Esophagus squamous epithelium (tissue), 4 donors: ENCODE results near the gene PKD1.
"Not testable (repeated sequence)": the region's sequence is repeated elsewhere in the genome, so short reads cannot be mapped to it uniquely, and the experiment has no call there.

Experiments used
- POLR2A ChIP-seq, 4 donors: fragments of 450-650 bp; IDR thresholded peaks; one replicate each; pipeline ENCODE4 v1.6.1; 2017; ENCODE audit warnings: antibody characterized with exemption in 4 of 4, mild to moderate bottlenecking in 4 of 4, moderate library complexity in 3 of 4
- TF ChIP-seq, protein P1 (sequence below), 6 experiments: fragments of 450-650 bp in 4 of 6; fragments of 200-600 bp in 2 of 6; sonication (generic) in 2 of 6; IDR thresholded peaks; one replicate each; pipeline ENCODE4 v1.5.1; 2016 to 2019; ENCODE audit warnings: antibody characterized with exemption in 6 of 6, mild to moderate bottlenecking in 4 of 6, moderate library complexity in 4 of 6

DNA sequence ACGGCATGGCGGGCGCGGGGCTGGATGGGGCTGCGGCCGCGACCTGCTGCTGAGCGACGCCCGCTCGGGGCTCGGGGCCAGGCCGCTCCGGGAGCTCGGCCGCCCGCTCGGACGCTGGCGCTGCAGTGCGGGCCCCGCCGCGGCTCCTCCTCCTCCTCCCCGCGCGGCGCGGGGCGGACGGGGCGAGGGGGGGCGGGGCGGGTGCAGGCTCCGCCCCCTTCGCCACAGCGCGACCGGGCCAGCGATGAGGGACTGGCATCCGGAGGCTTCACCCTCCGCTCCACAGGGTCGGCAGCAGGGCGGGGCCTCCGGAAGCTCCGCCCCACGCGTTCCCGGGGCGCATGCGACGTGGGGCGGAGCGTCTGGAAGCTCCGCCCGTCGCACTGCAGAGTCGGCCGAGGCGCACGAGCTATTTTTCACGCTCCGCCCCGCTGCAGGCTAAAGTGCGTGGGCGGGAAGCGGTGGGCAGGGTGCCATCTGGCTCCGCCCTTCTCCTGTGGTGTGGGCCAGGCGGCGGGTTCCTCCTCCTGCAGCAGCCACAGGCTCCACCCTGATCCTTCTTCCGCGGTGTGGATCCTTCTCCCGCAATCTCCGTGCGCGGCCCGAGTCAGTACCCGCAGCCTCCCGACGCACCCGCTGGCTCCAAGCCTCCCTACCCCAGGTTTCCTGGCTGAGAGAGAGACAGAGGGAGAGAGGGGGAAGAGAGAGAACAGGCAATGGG lies at the start of gene PKD1:
- TF ChIP-seq, protein P1, sequence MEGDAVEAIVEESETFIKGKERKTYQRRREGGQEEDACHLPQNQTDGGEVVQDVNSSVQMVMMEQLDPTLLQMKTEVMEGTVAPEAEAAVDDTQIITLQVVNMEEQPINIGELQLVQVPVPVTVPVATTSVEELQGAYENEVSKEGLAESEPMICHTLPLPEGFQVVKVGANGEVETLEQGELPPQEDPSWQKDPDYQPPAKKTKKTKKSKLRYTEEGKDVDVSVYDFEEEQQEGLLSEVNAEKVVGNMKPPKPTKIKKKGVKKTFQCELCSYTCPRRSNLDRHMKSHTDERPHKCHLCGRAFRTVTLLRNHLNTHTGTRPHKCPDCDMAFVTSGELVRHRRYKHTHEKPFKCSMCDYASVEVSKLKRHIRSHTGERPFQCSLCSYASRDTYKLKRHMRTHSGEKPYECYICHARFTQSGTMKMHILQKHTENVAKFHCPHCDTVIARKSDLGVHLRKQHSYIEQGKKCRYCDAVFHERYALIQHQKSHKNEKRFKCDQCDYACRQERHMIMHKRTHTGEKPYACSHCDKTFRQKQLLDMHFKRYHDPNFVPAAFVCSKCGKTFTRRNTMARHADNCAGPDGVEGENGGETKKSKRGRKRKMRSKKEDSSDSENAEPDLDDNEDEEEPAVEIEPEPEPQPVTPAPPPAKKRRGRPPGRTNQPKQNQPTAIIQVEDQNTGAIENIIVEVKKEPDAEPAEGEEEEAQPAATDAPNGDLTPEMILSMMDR (IDR thresholded peaks at IDR 0.05): not testable (repeated sequence)
- peak in 1 of 4 donors; percentile 52 for TF ChIP-seq POLR2A (IDR thresholded peaks at IDR 0.05)
